HCT116 (cell line): ENCODE measurements around the gene CAPN2.

ENCODE experiments used
- EZH2 ChIP-seq: fragments of 200-600 bp; sonication (generic); IDR thresholded peaks from 2 replicates; pipeline ENCODE4 v1.6.1; 2017; ENCODE audit warnings: antibody characterized with exemption, mixed run types
- MAX ChIP-seq: IDR thresholded peaks from 2 replicates; pipeline ENCODE4 v1.6.1; 2012
- SIN3A ChIP-seq: IDR thresholded peaks from 2 replicates; pipeline ENCODE4 v1.6.1; 2012; ENCODE audit warnings: low read depth
- SRF ChIP-seq: IDR thresholded peaks from 2 replicates; pipeline ENCODE4 v1.6.1; 2012; ENCODE audit warnings: low read depth
- TF ChIP-seq, protein P1 (sequence below), 3 experiments: fragments of 200-600 bp in 1 of 3; sonication (generic) in 1 of 3; IDR thresholded peaks in 2 of 3; conservative IDR thresholded peaks in 1 of 3; 2 replicates each; pipeline ENCODE4 v1.5.1; 2012 to 2017; ENCODE audit warnings: low read depth in 2 of 3, low read length in 2 of 3, antibody characterized with exemption in 1 of 3, borderline replicate concordance in 1 of 3, control low read depth in 1 of 3, mild to moderate bottlenecking in 1 of 3, mixed read lengths in 1 of 3, mixed run types in 1 of 3, moderate library complexity in 1 of 3; ENCODE audit not compliant: insufficient read depth in 1 of 3
- TF ChIP-seq, protein P2 (sequence below): IDR thresholded peaks from 2 replicates; pipeline ENCODE4 v1.6.1; 2011; ENCODE audit warnings: mild to moderate bottlenecking, low read length, moderate library complexity; ENCODE audit not compliant: insufficient replicate concordance; ENCODE audit errors: extremely low read depth

- TF ChIP-seq, protein P1, sequence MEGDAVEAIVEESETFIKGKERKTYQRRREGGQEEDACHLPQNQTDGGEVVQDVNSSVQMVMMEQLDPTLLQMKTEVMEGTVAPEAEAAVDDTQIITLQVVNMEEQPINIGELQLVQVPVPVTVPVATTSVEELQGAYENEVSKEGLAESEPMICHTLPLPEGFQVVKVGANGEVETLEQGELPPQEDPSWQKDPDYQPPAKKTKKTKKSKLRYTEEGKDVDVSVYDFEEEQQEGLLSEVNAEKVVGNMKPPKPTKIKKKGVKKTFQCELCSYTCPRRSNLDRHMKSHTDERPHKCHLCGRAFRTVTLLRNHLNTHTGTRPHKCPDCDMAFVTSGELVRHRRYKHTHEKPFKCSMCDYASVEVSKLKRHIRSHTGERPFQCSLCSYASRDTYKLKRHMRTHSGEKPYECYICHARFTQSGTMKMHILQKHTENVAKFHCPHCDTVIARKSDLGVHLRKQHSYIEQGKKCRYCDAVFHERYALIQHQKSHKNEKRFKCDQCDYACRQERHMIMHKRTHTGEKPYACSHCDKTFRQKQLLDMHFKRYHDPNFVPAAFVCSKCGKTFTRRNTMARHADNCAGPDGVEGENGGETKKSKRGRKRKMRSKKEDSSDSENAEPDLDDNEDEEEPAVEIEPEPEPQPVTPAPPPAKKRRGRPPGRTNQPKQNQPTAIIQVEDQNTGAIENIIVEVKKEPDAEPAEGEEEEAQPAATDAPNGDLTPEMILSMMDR (IDR thresholded peaks at IDR 0.05 in 2 of 3, conservative IDR thresholded peaks at IDR 0.05 in 1 of 3; ENCODE audit: borderline replicate concordance in 1 of 3, insufficient read depth in 1 of 3, low read depth in 2 of 3, low read length in 2 of 3) = no peak
- TF ChIP-seq SIN3A = no peak
- no peak for TF ChIP-seq MAX
- TF ChIP-seq, protein P2, sequence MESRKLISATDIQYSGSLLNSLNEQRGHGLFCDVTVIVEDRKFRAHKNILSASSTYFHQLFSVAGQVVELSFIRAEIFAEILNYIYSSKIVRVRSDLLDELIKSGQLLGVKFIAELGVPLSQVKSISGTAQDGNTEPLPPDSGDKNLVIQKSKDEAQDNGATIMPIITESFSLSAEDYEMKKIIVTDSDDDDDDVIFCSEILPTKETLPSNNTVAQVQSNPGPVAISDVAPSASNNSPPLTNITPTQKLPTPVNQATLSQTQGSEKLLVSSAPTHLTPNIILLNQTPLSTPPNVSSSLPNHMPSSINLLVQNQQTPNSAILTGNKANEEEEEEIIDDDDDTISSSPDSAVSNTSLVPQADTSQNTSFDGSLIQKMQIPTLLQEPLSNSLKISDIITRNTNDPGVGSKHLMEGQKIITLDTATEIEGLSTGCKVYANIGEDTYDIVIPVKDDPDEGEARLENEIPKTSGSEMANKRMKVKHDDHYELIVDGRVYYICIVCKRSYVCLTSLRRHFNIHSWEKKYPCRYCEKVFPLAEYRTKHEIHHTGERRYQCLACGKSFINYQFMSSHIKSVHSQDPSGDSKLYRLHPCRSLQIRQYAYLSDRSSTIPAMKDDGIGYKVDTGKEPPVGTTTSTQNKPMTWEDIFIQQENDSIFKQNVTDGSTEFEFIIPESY = no peak
- TF ChIP-seq EZH2 = no peak
- TF ChIP-seq SRF = no peak
Measured at GRCh38 chr1:223727541-223727940, 15.2 kb downstream of the CAPN2 start.
